ENCODE measurements around the gene GNAQ.

DNA sequence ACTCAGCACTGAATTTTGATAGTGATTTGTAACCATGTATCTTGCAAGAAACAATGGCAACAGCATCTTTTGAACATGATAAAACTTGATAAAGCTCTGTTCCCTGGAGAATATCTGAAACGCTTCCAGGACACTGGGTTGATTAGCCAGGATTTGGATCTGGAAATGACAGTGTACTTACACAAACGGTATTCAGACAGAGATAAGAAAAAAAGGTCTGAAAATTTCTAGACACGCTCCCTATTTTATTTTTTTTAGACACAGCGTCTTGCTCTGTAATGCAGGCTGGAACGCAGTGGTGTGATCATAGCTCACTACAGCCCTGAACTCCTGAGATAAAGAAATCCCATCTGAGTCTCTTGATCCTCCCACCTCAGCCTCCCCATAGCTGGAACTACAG lies 109.0 kb downstream of the GNAQ start:
- TF ChIP-seq RAD21 (IDR thresholded peaks at IDR 0.05) (no peak), GABPA (IDR thresholded peaks at IDR 0.05 in 1 of 2, conservative IDR thresholded peaks at IDR 0.05 in 1 of 2) (no peak), CTCF (IDR thresholded peaks at IDR 0.05; ENCODE audit: low read depth, low read length, missing input control) (no peak)
- TF ChIP-seq, protein P1, sequence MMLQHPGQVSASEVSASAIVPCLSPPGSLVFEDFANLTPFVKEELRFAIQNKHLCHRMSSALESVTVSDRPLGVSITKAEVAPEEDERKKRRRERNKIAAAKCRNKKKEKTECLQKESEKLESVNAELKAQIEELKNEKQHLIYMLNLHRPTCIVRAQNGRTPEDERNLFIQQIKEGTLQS (IDR thresholded peaks at IDR 0.05), result no peak
- TF ChIP-seq, protein P2, sequence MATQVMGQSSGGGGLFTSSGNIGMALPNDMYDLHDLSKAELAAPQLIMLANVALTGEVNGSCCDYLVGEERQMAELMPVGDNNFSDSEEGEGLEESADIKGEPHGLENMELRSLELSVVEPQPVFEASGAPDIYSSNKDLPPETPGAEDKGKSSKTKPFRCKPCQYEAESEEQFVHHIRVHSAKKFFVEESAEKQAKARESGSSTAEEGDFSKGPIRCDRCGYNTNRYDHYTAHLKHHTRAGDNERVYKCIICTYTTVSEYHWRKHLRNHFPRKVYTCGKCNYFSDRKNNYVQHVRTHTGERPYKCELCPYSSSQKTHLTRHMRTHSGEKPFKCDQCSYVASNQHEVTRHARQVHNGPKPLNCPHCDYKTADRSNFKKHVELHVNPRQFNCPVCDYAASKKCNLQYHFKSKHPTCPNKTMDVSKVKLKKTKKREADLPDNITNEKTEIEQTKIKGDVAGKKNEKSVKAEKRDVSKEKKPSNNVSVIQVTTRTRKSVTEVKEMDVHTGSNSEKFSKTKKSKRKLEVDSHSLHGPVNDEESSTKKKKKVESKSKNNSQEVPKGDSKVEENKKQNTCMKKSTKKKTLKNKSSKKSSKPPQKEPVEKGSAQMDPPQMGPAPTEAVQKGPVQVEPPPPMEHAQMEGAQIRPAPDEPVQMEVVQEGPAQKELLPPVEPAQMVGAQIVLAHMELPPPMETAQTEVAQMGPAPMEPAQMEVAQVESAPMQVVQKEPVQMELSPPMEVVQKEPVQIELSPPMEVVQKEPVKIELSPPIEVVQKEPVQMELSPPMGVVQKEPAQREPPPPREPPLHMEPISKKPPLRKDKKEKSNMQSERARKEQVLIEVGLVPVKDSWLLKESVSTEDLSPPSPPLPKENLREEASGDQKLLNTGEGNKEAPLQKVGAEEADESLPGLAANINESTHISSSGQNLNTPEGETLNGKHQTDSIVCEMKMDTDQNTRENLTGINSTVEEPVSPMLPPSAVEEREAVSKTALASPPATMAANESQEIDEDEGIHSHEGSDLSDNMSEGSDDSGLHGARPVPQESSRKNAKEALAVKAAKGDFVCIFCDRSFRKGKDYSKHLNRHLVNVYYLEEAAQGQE (IDR thresholded peaks at IDR 0.05), result no peak
